HG02938 (cell line): ENCODE measurements around the gene SRGAP2.
"Not testable (repeated sequence)": the region's sequence is repeated elsewhere in the genome, so short reads cannot be mapped to it uniquely, and the experiment has no call there.

Source experiments
- ATAC-seq: cut with Tn5 transposase; IDR thresholded peaks from one replicate; pipeline ENCODE4 v1.9.1; 2021; ENCODE audit warnings: mild to moderate bottlenecking, moderate library complexity; ENCODE audit not compliant: unreplicated experiment

The SRGAP2 gene

DNA sequence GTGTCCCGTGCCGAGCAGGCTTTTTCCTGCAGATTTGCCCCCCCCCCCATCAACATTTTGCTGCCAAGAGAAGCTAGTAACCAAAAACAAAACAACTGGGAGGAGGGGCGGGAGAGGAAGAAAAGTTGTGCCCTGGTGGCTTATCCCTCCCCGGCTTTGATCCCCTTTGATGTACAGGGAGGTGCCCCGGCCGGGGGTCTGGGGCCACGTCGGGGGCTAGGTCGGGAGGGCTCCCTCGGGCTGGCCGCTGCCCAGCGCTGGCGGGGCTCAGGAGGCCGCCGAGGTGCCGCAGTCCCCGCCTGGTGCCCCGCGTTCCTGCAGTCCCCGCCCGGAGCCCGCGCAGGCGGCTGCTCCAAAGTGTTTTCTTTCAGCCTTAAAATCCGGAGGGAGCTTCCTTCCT, 1.5 kb downstream of the SRGAP2 start:
- ATAC-seq, result not testable (repeated sequence)

DNA sequence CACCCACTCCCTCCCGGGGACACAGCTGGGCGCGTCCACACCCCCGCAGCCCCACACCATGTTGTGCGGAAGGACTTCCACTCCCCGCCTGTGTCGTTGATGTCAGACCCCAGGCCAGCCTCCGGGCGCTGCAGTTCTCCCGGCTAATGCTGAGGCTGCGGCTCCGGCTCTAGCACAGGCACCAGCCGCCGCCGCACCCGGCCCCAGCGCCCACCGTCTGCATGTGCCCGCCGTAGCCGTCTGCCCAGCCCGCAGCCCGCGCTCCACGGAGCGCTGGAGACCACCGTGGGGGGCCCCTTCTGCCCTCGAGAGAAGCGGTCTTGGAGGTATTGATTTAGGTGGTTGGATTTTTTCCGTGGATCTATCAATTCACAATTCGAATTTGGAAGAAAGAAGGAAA, 2.2 kb downstream of the SRGAP2 start:
- not testable (repeated sequence) for ATAC-seq

DNA sequence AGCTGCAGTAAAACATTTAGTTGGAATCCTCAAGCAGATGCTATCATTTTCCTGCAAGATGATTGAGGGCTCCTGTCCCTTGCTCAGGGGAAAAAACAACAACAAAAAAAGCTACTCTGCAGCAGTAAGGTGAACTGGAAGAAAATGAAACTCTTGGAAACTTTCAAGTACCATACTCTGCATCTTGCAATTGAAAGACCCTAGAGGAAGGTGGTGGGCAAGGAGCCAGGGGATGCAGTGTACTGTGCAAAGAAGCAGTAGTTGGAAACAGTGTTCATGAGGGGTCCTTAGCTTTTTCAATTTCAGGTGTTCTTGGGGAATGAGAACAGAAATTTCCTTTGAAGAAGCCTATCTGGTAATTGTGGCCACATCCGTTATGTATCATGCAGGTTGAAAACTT, 7.5 kb downstream of the SRGAP2 start:
- ATAC-seq, result not testable (repeated sequence)

- ATAC-seq, result not testable (repeated sequence)
Observed at GRCh38 chr1:206215600-206216392, 12.5 kb downstream of the SRGAP2 start.

DNA sequence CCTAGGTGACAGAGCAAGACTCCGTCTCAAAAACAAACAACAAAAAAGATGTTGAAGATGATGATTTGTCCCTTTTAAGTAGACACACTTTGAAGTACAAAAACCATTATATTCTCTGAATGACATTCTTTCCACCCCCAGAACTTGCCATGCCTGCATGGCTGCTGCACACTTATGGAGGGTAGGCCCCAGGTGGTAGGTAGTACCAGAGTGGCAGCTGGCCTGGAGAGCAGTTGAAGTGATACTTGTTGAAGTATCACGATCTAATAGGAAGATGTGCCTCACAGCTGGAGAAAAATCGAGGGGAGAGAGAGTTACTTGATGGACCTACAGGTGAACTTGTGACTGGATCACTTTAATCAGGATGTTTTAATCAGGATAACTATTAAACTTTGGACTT, 14.9 kb downstream of the SRGAP2 start:
- not testable (repeated sequence) for ATAC-seq

- not testable (repeated sequence) for ATAC-seq
Observed at GRCh38 chr1:206218765-206219164, 15.4 kb downstream of the SRGAP2 start.

DNA sequence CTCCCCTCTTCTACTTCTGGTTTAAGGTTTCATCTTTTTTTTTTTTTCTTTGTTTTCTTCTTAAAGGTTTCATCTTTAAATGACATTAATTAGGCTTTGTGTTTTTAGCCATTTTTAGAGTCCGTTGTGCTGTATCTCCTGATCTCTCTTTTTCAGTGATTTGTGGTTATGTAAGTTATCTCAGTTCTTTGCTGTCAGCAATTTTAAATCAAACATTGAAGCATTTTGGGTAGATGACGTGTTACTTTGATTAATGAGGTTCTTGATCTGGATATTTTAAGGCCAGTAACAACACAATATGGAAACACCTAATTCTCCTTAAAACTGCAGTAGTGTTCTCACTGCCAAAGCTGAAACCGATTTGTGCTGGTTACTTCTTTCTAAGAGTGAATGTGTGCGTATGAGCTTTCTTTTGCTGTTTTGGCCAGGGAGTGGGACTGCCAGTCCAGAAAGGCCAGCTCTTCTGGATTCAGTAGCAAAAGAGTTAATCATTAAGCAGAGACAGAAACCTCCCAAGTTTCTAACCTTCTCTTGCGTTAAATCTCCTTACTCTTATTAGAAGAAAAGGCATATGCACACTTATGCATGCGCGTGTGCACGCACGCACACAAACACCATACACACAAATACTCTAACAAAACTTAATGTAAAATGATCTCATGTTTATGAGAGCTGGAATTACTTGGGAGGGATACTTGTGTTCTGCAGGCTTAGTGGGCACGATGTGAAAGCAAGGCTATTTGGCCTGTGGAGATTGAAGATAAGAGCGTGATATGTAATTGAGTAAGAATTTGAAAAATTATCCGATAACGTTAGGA, 16.4 kb downstream of the SRGAP2 start:
- not testable (repeated sequence) for ATAC-seq

GRCh38 chr1:206220332-206221000, 17.1 kb downstream of the SRGAP2 start:
- ATAC-seq, result not testable (repeated sequence)

DNA sequence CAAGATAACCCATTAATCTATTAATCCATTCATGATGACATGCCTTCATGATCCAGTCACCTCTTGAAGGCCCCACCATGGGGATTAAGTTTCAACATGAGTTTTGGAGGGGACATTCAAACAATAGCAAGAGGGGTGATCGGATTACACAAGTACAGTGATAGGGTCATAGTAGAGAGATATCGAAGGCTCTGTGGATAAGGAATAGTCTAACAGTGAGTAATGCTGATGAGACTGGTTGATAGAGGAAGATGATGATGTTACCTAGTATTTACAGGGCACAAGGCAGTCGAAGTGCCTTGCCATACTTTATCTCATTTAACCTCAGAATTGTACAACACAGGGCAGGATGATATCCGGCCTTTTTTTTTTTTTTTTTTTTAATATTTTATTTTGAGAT, 18.2 kb downstream of the SRGAP2 start:
- ATAC-seq, result not testable (repeated sequence)

DNA sequence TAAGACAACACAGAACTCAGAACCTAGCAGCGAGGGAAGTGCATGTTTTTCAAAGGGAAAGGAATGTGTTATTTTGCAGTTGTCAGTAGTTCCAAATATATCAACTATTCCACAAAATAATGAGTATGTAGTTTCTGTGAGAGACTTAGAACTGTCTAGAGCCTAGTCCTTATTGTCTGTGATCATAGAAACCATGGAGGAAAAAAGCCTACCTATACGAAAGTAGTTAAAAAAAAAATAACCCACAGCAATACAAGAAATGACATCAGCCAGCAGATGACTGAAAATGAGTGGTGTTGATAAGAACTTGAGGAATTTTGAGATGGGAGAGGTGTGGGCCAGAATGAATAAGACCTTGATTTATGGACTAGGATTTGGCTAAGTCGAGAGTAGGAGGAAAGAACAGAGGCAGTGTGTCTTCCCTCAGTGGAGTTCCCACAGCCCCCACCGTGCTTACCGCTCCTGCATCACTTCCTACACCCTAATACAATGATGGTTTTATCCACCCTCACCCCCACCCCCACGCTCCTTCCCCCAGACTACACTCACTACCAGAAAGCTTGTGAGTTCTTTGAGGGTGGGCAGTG, 20.9 kb downstream of the SRGAP2 start:
- not testable (repeated sequence) for ATAC-seq

DNA sequence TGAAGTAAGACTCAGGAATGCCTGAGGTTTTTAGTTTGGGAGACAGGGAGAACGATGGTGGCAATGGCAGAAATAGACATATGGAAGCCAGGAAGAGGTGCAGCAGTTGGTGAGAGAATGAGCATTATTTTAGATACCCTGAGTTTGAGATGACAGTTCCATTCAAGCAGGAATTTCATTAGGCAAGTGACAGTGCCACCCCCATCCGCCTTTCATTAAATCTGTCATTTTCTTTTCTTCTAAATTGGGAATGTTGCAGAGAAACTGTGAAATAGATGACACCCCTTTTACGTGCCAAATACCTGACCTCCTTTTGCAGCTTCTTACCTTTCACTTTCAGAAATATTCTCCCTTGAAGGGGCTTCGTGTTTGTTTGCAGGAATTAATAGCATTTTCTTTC, 22.0 kb downstream of the SRGAP2 start:
- ATAC-seq, result not testable (repeated sequence)

DNA sequence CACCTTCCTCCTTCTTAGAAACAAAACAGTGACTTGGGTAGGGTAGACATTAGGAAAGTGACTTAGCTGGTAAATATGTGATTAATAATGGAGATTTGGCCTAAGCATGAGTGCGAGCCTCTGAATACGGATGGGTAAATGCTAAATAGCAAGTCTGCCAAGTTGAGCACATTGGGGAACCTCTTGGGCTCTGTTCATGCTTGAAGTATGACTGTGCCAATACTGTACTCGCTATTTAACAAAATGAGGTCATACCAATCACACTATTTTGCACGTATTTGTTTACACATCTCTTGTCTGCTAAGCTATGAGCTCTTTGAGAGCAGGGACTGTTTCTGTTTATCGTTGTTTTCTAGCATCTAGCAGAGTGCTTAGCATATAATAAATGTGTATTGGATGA, 23.5 kb downstream of the SRGAP2 start:
- not testable (repeated sequence) for ATAC-seq

- ATAC-seq, result not testable (repeated sequence)
Observed at GRCh38 chr1:206229286-206229685, 25.9 kb downstream of the SRGAP2 start.

GRCh38 chr1:206231989-206232388, 28.6 kb downstream of the SRGAP2 start:
- ATAC-seq, result not testable (repeated sequence)

DNA sequence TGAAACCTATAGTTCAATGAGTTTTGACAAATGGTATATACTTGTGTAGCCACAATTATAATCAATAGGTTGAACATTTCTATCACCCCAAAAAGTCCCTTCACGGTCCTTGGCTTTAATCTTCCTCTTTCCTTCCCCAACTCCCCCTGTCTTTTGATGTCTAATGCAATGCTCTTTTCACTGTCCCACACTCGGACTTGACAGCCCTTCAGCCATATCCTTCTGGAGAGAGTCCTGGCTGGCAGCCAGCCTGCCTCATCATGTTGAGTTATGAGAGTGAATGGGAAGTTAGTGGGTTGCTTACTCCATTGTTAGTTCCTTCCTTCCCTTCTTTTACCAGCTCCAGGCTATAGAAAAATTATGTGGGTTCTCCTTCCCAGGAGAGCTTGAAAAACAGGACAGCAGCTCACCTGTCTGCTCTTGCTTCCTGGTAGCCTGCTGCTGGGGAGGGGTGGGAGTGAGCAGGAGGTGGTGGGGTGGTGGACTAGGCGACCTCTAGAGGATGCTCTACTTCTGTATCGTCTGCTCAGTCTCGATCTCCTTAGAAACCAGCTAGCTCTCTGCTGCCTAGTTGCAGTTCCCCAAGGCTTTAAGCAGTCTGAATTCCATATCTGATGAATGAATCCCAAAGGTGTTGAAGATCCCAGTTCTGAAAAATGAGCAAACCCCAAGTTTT, 29.8 kb downstream of the SRGAP2 start:
- peak; percentile 52 for ATAC-seq

- ATAC-seq, result not testable (repeated sequence)
Observed at GRCh38 chr1:206234189-206234916, 31.0 kb downstream of the SRGAP2 start.

DNA sequence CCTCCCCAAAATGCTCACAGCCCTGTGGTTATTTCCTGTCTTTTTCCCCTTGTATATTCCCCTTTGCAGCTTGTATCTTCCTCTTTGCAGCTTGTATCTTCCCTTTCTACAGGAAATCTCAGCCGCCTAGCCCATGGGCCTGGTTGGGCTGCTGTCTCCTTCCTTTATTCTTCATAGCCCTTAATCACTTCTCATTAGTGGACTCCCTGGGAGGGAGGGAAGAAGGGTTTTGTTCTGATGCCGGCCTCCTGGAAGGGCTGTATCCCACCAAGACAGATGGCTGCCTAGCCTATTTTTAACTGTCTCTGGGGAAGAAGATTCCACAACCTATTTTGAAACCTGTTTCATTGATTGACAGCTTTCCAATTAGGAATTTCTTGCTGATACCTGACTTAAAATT, 31.8 kb downstream of the SRGAP2 start:
- not testable (repeated sequence) for ATAC-seq

DNA sequence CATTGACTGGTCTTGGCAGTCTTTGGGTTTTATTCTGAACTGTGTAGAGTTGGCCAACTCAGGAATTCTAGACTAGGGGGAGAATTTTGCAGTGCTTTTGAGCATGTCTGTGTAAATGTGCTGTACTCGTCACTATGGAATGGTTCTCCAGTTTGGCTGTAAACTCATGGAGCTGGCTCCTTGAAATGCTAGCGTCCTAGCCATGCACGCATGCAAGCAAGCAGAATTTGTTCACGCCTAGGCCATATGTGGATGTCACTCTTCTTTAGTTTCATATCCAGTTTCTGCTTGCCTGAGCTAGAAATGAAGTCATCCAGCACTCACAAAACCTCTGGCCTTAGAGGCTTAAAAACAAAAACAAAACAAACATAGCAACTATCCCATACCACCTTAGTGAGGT, 36.9 kb downstream of the SRGAP2 start:
- ATAC-seq, result peak; percentile 67

DNA sequence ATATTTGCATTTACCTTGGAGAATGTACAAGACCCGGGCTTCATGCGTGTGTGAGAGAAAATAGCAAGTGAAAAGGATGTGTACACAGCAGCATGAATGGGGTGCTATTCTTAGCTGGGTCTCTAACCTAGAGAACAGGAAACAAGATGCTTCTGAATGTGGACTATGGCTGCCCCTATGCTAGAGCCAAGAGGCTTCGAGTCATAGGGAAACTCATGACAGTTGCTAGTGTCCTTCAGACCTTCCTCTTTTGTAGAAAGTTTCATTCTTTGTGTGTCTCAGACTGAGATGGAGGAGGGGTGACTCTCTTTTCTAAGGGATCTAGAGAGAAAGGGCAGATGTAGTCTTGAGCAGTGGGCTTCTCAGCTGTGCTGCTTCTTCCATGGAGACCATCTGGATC, 40.0 kb downstream of the SRGAP2 start:
- ATAC-seq, result peak; percentile 96

- not testable (repeated sequence) for ATAC-seq
Observed at GRCh38 chr1:206245479-206245878, 42.1 kb downstream of the SRGAP2 start.
